Adrenal gland (tissue), 12 donors: ENCODE measurements around the gene TBCK. TPM values are rescaled to one million over a fixed set of nuclear protein-coding genes. Genes with fewer than 3 reads are reported as not detected.

Source experiments
- DNase-seq, 7 donors: peaks; one replicate each; pipeline ENCODE4 v3.0.0-alpha.2; 2019 to 2020
- H3K27ac ChIP-seq, 5 donors: fragments of 200-600 bp; sonication (generic) in 4 of 5; 1 replicate in 3 of 5; 2 replicates in 2 of 5; pipeline versions ENCODE4 v1.5.1 to v1.8.0; 2016 to 2020; ENCODE audit warnings: mild to moderate bottlenecking in 1 of 5
- H3K27me3 ChIP-seq: fragments of 200-600 bp; 2 replicates; pipeline ENCODE4 v1.8.0; 2021
- H3K36me3 ChIP-seq, 2 donors: fragments of 200-600 bp; replicated peaks in 1 of 2; 1 replicate in 1 of 2; 2 replicates in 1 of 2; pipeline versions ENCODE4 v1.5.1 to v1.8.0; 2018 to 2022
- H3K4me1 ChIP-seq, 2 donors: fragments of 200-600 bp; replicated peaks in 1 of 2; 1 replicate in 1 of 2; 2 replicates in 1 of 2; pipeline versions ENCODE4 v1.5.1 to v1.8.0; 2018 to 2021
- H3K4me3 ChIP-seq, 4 donors: fragments of 200-600 bp; sonication (generic) in 3 of 4; one replicate each; pipeline ENCODE4 v1.5.1; 2016 to 2018
- H3K9me3 ChIP-seq, 3 donors: fragments of 200-600 bp; sonication (generic) in 1 of 3; replicated peaks in 1 of 3; 1 replicate in 2 of 3; 2 replicates in 1 of 3; pipeline versions ENCODE4 v1.5.1 to v1.8.0; 2016 to 2021
- POLR2A ChIP-seq, 2 donors: fragments of 450-650 bp; IDR thresholded peaks; one replicate each; pipeline ENCODE4 v1.6.1; 2017; ENCODE audit warnings: antibody characterized with exemption in 2 of 2, mild to moderate bottlenecking in 2 of 2, moderate library complexity in 1 of 2
- WGBS, 4 donors: extraction: QIAGEN DNeasy Blood & Tissue Kit in 2 of 4; methylation state at CpG; one replicate each; pipeline versions ENCODE4 v1.1.5 to v1.1.7; 2013 to 2017; 5-methylcytosine and 5-hydroxymethylcytosine counted together
- intact Hi-C, 2 donors: fragments of 100-400 bp; cut with DNase I; formaldehyde crosslinking; loops; one replicate each; pipeline versions ENCODE4 v1.14.1 to v1.15.0; 2022 to 2023
- polyA plus RNA-seq, 3 donors: library from polyadenylated mRNA; stranded (reverse); fragments of 200-250 nt in 2 of 3; fragments of 350-450 nt in 1 of 3; fragmentation: Illumina TruSeq in 1 of 3; extraction: RNeasy Lipid Tissue Mini Kit (QIAGEN cat#74804) in 1 of 3; gene quantifications; one replicate each; pipeline ENCODE4 v1.2.3, GENCODE V29; 2013 to 2014
- total RNA-seq, 9 donors: library from RNA; depleted of rRNA in 4 of 9; stranded (reverse); fragments of >200 nt in 4 of 9; fragments of 120-200 nt in 1 of 9; fragmentation: NEBNext Ultra II Directional in 1 of 9; extraction: Animal tissue kit (Norgen Biotek cat#: 25700) in 1 of 9; gene quantifications; one replicate each; pipeline versions ENCODE4 v1.1.0 to v1.2.4, GENCODE V29; 2013 to 2023
- TF ChIP-seq, protein P1 (sequence below), 6 experiments: fragments of 450-650 bp in 4 of 6; fragments of 200-600 bp in 2 of 6; sonication (generic) in 1 of 6; IDR thresholded peaks; 1 replicate in 5 of 6; 2 replicates in 1 of 6; pipeline versions ENCODE4 v1.5.1 to v1.8.0; 2016 to 2021; ENCODE audit warnings: antibody characterized with exemption in 6 of 6, mild to moderate bottlenecking in 2 of 6, moderate library complexity in 1 of 6
- donor health status: healthy with polysubstance abuse.
- donor health status: Bipolar disorder and iron deficiency.
- donor health status: DM: yes; HTN: yes; CAD: no.
- donor health status: DM: no; HTN: no; CAD: no.
- donor health status: DM: no; HTN: no; CAD: no.
- donor health status: DM: yes; HTN: yes; CAD: no.

Gene TBCK
- total and polyA plus RNA-seq, 12 donors = 12.6 to 76.3 (median 39.8) TPM

GRCh38 chr4:106339431-106339830, 23.4 kb upstream of the TBCK start:
- Histone ChIP-seq H3K27ac (no peak overlapping the region), H3K36me3 (peaks cover 0 to 25% of the 10 kb centered on the region in 2 donors), H3K4me1 (peaks cover 0 to 7% of the 10 kb centered on the region in 2 donors), H3K27me3 (no peaks in the 10 kb centered on the region), H3K9me3 (no peaks in the 10 kb centered on the region), H3K4me3 (no peak overlapping the region)
- WGBS, 4 donors = 76 to 96% (median 94%) methylated on average over 4 of the region's 4 CpGs
- TF ChIP-seq, protein P1, sequence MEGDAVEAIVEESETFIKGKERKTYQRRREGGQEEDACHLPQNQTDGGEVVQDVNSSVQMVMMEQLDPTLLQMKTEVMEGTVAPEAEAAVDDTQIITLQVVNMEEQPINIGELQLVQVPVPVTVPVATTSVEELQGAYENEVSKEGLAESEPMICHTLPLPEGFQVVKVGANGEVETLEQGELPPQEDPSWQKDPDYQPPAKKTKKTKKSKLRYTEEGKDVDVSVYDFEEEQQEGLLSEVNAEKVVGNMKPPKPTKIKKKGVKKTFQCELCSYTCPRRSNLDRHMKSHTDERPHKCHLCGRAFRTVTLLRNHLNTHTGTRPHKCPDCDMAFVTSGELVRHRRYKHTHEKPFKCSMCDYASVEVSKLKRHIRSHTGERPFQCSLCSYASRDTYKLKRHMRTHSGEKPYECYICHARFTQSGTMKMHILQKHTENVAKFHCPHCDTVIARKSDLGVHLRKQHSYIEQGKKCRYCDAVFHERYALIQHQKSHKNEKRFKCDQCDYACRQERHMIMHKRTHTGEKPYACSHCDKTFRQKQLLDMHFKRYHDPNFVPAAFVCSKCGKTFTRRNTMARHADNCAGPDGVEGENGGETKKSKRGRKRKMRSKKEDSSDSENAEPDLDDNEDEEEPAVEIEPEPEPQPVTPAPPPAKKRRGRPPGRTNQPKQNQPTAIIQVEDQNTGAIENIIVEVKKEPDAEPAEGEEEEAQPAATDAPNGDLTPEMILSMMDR (IDR thresholded peaks at IDR 0.05) = no peak
- TF ChIP-seq POLR2A (IDR thresholded peaks at IDR 0.05) = no peak
- intact Hi-C loops = no loop called here
- DNase-seq = no peak

DNA sequence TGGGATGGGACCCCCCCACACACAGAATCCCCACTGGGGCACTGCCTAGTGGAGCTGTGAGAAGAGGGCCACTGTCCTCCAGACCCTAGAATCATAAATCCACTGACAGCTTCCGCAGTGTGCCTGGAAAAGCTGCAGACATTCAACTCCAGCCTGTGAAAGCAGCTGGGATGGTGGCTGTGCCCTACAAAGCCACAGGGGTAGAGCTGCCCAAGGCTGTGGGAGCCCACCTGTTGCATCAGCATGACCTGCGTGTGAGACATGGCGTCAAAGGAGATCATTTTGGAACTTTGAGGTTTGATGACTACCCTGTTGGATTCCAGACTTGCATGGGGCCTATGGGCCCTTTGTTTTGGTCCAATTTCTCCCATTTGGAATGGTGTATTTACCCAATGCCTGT, 22.7 kb upstream of the TBCK start:
- H3K4me1 ChIP-seq = no peaks in the 10 kb centered on the region
- TF ChIP-seq, protein P1 (IDR thresholded peaks at IDR 0.05) = no peak
- no peak for TF ChIP-seq POLR2A (IDR thresholded peaks at IDR 0.05)
- H3K9me3 ChIP-seq = no peaks in the 10 kb centered on the region
- no peak overlapping the region for H3K27ac ChIP-seq
- 97 to 100% (median 99%) methylated on average over 3 of the region's 3 CpGs for WGBS, 4 donors
- H3K36me3 ChIP-seq = peaks cover 0 to 25% of the 10 kb centered on the region in 2 donors
- H3K27me3 ChIP-seq = no peaks in the 10 kb centered on the region
- intact Hi-C loops = no loop called here
- no peak overlapping the region for H3K4me3 ChIP-seq
- DNase-seq = no peak

DNA sequence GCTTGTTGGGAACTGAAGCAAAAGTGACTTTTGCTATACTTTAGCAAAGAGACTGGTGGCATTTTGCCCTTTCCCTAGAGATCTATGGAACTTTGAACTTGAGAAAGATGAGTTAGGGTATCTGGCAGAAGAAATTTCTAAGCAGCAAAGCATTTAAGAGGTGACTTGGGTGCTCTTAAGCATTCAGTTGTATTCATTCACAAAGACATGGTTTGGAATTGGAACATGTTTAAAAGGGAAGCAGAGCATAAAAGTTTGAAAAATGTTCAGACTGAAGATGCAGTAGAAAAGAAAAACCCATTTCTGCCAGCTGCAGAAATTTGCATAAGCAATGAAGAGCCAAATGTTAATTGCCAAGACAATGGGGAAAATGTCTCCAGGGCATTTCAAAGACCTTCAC, 21.9 kb upstream of the TBCK start:
- Histone ChIP-seq H3K36me3 (peaks cover 0 to 25% of the 10 kb centered on the region in 2 donors), H3K4me3 (no peak overlapping the region), H3K4me1 (no peaks in the 10 kb centered on the region), H3K9me3 (no peaks in the 10 kb centered on the region), H3K27me3 (no peaks in the 10 kb centered on the region), H3K27ac (no peak overlapping the region)
- no peak for TF ChIP-seq POLR2A (IDR thresholded peaks at IDR 0.05)
- TF ChIP-seq, protein P1 (IDR thresholded peaks at IDR 0.05) = no peak
- intact Hi-C loops = no loop called here
- no peak for DNase-seq

DNA sequence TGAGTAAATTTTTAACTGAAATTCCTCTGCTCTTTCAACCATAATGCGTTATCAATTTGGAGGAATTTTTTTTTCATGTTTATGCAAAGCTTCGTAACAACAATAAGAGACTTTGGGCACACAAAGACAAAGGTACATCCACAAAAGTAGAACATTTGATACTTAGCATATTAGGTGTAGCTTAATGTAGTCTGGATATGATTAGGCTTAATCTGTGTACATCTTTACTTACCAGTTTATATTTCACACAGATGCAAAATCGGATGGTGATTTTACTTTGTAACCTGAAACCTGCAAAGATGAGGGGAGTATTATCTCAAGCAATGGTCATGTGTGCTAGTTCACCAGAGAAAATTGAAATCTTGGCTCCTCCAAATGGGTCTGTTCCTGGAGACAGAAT, 20.6 kb upstream of the TBCK start:
- no peaks in the 10 kb centered on the region for H3K27me3 ChIP-seq
- no peak overlapping the region for H3K4me3 ChIP-seq
- no peaks in the 10 kb centered on the region for H3K9me3 ChIP-seq
- 97 to 99% (median 97%) methylated on average over 3 of the region's 3 CpGs for WGBS, 4 donors
- H3K27ac ChIP-seq = no peak overlapping the region
- H3K4me1 ChIP-seq = no peaks in the 10 kb centered on the region
- peaks cover 0 to 37% of the 10 kb centered on the region in 2 donors for H3K36me3 ChIP-seq
- intact Hi-C loops = no loop called here
- DNase-seq = no peak
- TF ChIP-seq, protein P1 (IDR thresholded peaks at IDR 0.05) = no peak
